MM.1S (cell line): Measurements from ENCODE around the gene STMN3.

Experiments used
- EZH2 ChIP-seq: fragments of 300-600 bp; sonication (generic); optimal IDR thresholded peaks from 2 replicates; pipeline ENCODE3; 2017; ENCODE audit warnings: low read depth, mild to moderate bottlenecking, antibody characterized with exemption, low read length, mixed read lengths
- EZH2phosphoT487 ChIP-seq: fragments of 300-600 bp; sonication (generic); IDR thresholded peaks from 2 replicates; pipeline ENCODE4 v1.6.1; 2018; ENCODE audit warnings: antibody characterized with exemption, low read length
- TF ChIP-seq, protein P1 (sequence below): fragments of 300-600 bp; sonication (generic); IDR thresholded peaks from 2 replicates; pipeline ENCODE4 v1.5.1; 2016; ENCODE audit warnings: antibody characterized with exemption, low read length, mixed read lengths

DNA sequence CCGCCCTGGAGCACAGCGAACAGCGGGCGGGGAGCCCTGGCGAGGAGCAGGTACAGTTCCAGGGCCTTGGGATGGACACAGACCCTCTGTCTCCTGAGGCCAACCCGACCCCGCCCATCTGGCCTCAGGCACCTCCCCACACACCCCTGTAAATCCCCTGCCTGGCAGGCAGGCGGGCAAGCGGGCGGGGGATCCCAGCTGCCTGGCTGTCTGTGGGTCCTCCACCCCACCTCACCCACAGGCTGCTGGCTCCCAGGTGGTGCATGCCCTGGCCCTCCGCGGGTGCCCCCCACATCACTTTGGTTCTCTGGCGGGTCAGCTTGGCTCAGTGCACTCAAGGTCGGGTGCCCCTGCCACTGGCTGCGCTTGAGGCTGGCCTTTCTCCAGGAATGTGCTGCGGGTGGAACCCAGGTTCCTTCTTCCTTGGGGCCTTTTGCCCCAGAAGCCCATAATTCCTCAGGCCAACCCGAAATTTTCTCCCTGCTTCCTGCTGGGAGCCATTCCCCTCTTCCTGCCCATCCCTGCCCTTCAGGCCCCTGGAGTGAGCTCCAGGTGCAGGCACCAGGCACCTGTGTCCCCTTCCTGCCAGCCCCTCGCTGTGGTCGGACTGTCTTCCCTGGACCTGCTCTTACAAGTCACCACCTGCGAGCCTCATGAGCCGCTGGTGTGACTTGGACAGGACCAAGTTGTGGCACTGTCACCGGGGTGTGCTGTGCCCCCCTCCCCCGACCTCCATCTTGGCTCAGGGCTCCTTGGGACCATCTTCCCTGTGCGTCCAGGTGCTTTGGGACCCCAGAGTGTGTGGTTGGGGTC lies 37.9 kb upstream of the STMN3 start:
- TF ChIP-seq EZH2phosphoT487 (no peak), EZH2 (no peak)
- TF ChIP-seq, protein P1, sequence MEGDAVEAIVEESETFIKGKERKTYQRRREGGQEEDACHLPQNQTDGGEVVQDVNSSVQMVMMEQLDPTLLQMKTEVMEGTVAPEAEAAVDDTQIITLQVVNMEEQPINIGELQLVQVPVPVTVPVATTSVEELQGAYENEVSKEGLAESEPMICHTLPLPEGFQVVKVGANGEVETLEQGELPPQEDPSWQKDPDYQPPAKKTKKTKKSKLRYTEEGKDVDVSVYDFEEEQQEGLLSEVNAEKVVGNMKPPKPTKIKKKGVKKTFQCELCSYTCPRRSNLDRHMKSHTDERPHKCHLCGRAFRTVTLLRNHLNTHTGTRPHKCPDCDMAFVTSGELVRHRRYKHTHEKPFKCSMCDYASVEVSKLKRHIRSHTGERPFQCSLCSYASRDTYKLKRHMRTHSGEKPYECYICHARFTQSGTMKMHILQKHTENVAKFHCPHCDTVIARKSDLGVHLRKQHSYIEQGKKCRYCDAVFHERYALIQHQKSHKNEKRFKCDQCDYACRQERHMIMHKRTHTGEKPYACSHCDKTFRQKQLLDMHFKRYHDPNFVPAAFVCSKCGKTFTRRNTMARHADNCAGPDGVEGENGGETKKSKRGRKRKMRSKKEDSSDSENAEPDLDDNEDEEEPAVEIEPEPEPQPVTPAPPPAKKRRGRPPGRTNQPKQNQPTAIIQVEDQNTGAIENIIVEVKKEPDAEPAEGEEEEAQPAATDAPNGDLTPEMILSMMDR = no peak
